Measurements from ENCODE around the gene CHRND. TPM values are rescaled to one million over a fixed set of nuclear protein-coding genes. Genes with fewer than 3 reads are reported as not detected.

Gene CHRND
- total and polyA plus RNA-seq, 2 of the 13 experiments (the other 11 are each of a cell fraction or from before 2014, with no cell fraction given): 0.18 TPM; not detected in 1

- TF ChIP-seq HMG20A (CRISPR knock-in tag; IDR thresholded peaks at IDR 0.05; ENCODE audit: borderline replicate concordance) (no peak), FOXP1 (IDR thresholded peaks at IDR 0.05) (no peak), FOXP1 (CRISPR knock-in tag; IDR thresholded peaks at IDR 0.05) (no peak), ZNF557 (CRISPR knock-in tag; IDR thresholded peaks at IDR 0.05) (0 out of 2 replicates have a peak, but pooled peaks have one; percentile 22), BCLAF1 (IDR thresholded peaks at IDR 0.05) (no peak), ZBTB7A (CRISPR knock-in tag; IDR thresholded peaks at IDR 0.05) (no peak), ZC3H13 (CRISPR knock-in tag; IDR thresholded peaks at IDR 0.05) (no peak), SALL2 (CRISPR knock-in tag; IDR thresholded peaks at IDR 0.05) (no peak)
- TF ChIP-seq, protein P1, sequence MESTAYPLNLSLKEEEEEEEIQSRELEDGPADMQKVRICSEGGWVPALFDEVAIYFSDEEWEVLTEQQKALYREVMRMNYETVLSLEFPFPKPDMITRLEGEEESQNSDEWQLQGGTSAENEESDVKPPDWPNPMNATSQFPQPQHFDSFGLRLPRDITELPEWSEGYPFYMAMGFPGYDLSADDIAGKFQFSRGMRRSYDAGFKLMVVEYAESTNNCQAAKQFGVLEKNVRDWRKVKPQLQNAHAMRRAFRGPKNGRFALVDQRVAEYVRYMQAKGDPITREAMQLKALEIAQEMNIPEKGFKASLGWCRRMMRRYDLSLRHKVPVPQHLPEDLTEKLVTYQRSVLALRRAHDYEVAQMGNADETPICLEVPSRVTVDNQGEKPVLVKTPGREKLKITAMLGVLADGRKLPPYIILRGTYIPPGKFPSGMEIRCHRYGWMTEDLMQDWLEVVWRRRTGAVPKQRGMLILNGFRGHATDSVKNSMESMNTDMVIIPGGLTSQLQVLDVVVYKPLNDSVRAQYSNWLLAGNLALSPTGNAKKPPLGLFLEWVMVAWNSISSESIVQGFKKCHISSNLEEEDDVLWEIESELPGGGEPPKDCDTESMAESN (CRISPR knock-in tag; conservative IDR thresholded peaks at IDR 0.05): no peak; the same call in 1 of the 2 replicates
- TF ChIP-seq, protein P2, sequence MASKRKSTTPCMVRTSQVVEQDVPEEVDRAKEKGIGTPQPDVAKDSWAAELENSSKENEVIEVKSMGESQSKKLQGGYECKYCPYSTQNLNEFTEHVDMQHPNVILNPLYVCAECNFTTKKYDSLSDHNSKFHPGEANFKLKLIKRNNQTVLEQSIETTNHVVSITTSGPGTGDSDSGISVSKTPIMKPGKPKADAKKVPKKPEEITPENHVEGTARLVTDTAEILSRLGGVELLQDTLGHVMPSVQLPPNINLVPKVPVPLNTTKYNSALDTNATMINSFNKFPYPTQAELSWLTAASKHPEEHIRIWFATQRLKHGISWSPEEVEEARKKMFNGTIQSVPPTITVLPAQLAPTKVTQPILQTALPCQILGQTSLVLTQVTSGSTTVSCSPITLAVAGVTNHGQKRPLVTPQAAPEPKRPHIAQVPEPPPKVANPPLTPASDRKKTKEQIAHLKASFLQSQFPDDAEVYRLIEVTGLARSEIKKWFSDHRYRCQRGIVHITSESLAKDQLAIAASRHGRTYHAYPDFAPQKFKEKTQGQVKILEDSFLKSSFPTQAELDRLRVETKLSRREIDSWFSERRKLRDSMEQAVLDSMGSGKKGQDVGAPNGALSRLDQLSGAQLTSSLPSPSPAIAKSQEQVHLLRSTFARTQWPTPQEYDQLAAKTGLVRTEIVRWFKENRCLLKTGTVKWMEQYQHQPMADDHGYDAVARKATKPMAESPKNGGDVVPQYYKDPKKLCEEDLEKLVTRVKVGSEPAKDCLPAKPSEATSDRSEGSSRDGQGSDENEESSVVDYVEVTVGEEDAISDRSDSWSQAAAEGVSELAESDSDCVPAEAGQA (IDR thresholded peaks at IDR 0.05; ENCODE audit: low read depth): no peak
- TF ChIP-seq, protein P2 (CRISPR knock-in tag; IDR thresholded peaks at IDR 0.05; ENCODE audit: borderline replicate concordance): no peak
These were observed 48.9 kb downstream of the CHRND start (continued) for GRCh38 chr2:232574674-232575403.
